ENCODE measurements around the gene PRKCA.
"Not testable (repeated sequence)": the region's sequence is repeated elsewhere in the genome, so short reads cannot be mapped to it uniquely, and the experiment has no call there.

PRKCA gene

DNA sequence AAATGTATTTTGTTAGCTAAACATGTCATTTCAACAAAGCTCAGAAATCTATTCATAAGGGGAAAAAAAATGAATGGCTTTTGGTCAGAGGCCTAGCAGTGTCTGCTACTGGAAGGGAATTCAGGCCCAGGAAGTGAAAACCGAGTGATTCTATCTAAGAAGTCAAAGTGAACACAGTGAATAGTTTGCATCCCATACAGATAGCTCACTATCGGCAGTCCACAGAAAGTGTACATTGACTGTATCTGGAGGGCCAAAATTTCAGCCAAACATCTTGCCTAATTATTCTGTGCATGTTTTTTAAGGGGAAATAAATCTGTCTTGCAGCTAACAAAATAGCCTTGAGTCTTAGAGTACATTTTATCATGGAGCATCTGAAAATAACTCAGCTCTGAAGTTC lies 318.1 kb downstream of the PRKCA start:
- H3K23ac ChIP-seq (ENCODE audit: low read depth, low read length, poor library complexity) = no peak overlapping the region
- no CpG with 5 or more reads among the region's 2 CpGs for WGBS, 2 donors (ENCODE audit: extremely low coverage in 2 of 2, insufficient read length in 2 of 2, insufficient replicate concordance in 1 of 2)
- H2BK12ac ChIP-seq (ENCODE audit: low read length) = no peak overlapping the region
- no peaks in the 10 kb centered on the region for H3K36me3 ChIP-seq (replicated peaks in 1 of 2; ENCODE audit: control insufficient read depth in 2 of 2, insufficient read depth in 2 of 2, low read length in 2 of 2)
- no peak overlapping the region for H2AFZ ChIP-seq (ENCODE audit: low read length)
- peaks cover 0 to 1% of the 10 kb centered on the region in 2 donors for H3K9me3 ChIP-seq (replicated peaks in 1 of 2; ENCODE audit: control insufficient read depth in 2 of 2, insufficient read depth in 1 of 2, low read depth in 1 of 2, low read length in 2 of 2)
- no peak overlapping the region for H4K91ac ChIP-seq (ENCODE audit: low read depth, low read length, poor library complexity)
- no peak overlapping the region for H2BK120ac ChIP-seq (ENCODE audit: low read depth, low read length)
- H3K4ac ChIP-seq (ENCODE audit: low read length) = no peak overlapping the region
- no peak overlapping the region for H3K14ac ChIP-seq (ENCODE audit: low read length)
- no peak overlapping the region for H3K18ac ChIP-seq (ENCODE audit: low read length)
- peaks cover 0 to 1% of the 10 kb centered on the region in 2 donors for H3K4me1 ChIP-seq (ENCODE audit: control insufficient read depth in 2 of 2, insufficient read depth in 1 of 2, low read depth in 1 of 2, low read length in 2 of 2)
- no peak overlapping the region for H3K27ac ChIP-seq (replicated peaks; ENCODE audit: low read length)
- H4K8ac ChIP-seq (ENCODE audit: low read depth, low read length) = no peak overlapping the region
- no peak overlapping the region for H2AK5ac ChIP-seq (ENCODE audit: low read depth, low read length)
- no peaks in the 10 kb centered on the region for H3K79me1 ChIP-seq (ENCODE audit: low read depth, low read length)
- DNase-seq (ENCODE audit: low spot score) = no peak
- no peak overlapping the region for H3K4me2 ChIP-seq (ENCODE audit: insufficient read depth, low read length, poor library complexity, severe bottlenecking)
- no peak overlapping the region for H2BK5ac ChIP-seq (ENCODE audit: low read length)
- no peak overlapping the region for H3K4me3 ChIP-seq (ENCODE audit: low read length in 2 of 2)
- no peak overlapping the region for H3K9ac ChIP-seq (ENCODE audit: low read depth, low read length, poor library complexity)
- no peak overlapping the region for H2BK15ac ChIP-seq (ENCODE audit: low read length)
- H3K27me3 ChIP-seq (ENCODE audit: control insufficient read depth in 3 of 3, insufficient read depth in 3 of 3, low read depth in 1 of 3, low read length in 3 of 3) = no peaks in the 10 kb centered on the region

DNA sequence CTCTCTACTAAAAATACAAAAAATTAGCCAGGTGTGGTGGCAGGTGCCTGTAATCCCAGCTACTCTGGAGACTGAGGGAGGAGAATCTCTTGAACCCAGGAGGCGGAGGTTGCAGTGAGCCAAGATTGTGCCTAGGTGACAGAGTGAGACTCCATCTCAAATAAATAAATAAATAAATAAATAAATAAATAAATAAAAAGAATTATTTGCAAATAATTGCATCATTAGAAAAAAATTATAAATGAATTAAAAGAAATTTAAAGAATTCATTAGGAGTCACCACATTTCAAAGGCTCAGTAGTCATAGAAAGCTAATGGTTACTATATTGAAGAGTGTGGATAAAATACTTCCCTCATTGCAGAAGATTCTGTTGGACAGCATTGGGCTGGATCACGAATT lies 322.2 kb downstream of the PRKCA start:
- H3K18ac ChIP-seq (ENCODE audit: low read length); H3K27me3 ChIP-seq (ENCODE audit: control insufficient read depth in 3 of 3, insufficient read depth in 3 of 3, low read depth in 1 of 3, low read length in 3 of 3); H3K4ac ChIP-seq (ENCODE audit: low read length); H2BK15ac ChIP-seq (ENCODE audit: low read length); H2AK5ac ChIP-seq (ENCODE audit: low read depth, low read length); H2AFZ ChIP-seq (ENCODE audit: low read length); H3K9me3 ChIP-seq (replicated peaks in 1 of 2; ENCODE audit: control insufficient read depth in 2 of 2, insufficient read depth in 1 of 2, low read depth in 1 of 2, low read length in 2 of 2); H3K27ac ChIP-seq (replicated peaks; ENCODE audit: low read length); DNase-seq (ENCODE audit: low spot score); H4K91ac ChIP-seq (ENCODE audit: low read depth, low read length, poor library complexity); H3K23ac ChIP-seq (ENCODE audit: low read depth, low read length, poor library complexity); H2BK12ac ChIP-seq (ENCODE audit: low read length); H2BK120ac ChIP-seq (ENCODE audit: low read depth, low read length); H3K36me3 ChIP-seq (replicated peaks in 1 of 2; ENCODE audit: control insufficient read depth in 2 of 2, insufficient read depth in 2 of 2, low read length in 2 of 2); H3K79me1 ChIP-seq (ENCODE audit: low read depth, low read length); H4K8ac ChIP-seq (ENCODE audit: low read depth, low read length); H3K14ac ChIP-seq (ENCODE audit: low read length); H2BK5ac ChIP-seq (ENCODE audit: low read length); H3K4me1 ChIP-seq (ENCODE audit: control insufficient read depth in 2 of 2, insufficient read depth in 1 of 2, low read depth in 1 of 2, low read length in 2 of 2); H3K4me3 ChIP-seq (ENCODE audit: low read length in 2 of 2); H3K4me2 ChIP-seq (ENCODE audit: insufficient read depth, low read length, poor library complexity, severe bottlenecking); H3K9ac ChIP-seq (ENCODE audit: low read depth, low read length, poor library complexity): not testable (repeated sequence)
- WGBS, 2 donors (ENCODE audit: extremely low coverage in 2 of 2, insufficient read length in 2 of 2, insufficient replicate concordance in 1 of 2) = no CpG with 5 or more reads among the region's 2 CpGs

DNA sequence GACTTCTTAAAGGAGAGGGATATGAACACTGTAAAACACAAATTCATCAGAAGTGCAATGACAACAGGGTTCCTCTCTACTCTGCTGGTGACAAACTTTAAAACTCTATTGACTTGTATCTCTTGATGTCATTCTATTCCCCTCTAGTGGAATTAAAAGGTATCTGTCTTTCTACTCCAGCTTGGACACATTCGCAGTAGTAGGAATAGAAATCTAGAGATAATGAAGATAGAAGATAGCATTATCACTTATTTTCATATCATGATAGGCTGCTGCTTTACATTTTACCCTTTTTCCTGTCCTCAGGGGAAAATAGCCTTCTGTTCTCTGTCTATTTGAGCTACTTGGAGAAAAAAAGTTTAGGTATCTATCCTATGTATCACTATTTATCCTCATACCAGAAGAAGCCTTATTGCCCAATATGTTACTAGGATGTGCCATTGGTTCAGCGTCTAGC lies 322.9 kb downstream of the PRKCA start:
- H2BK5ac ChIP-seq (ENCODE audit: low read length) = no peak overlapping the region
- no peak overlapping the region for H3K23ac ChIP-seq (ENCODE audit: low read depth, low read length, poor library complexity)
- no peak overlapping the region for H3K4me3 ChIP-seq (ENCODE audit: low read length in 2 of 2)
- H2BK15ac ChIP-seq (ENCODE audit: low read length) = no peak overlapping the region
- no peaks in the 10 kb centered on the region for H3K36me3 ChIP-seq (replicated peaks in 1 of 2; ENCODE audit: control insufficient read depth in 2 of 2, insufficient read depth in 2 of 2, low read length in 2 of 2)
- no peaks in the 10 kb centered on the region for H3K79me1 ChIP-seq (ENCODE audit: low read depth, low read length)
- no peak overlapping the region for H2AK5ac ChIP-seq (ENCODE audit: low read depth, low read length)
- no peak overlapping the region for H4K8ac ChIP-seq (ENCODE audit: low read depth, low read length)
- peak; percentile 14 for DNase-seq (ENCODE audit: low spot score)
- no peak overlapping the region for H2BK120ac ChIP-seq (ENCODE audit: low read depth, low read length)
- no peak overlapping the region for H2AFZ ChIP-seq (ENCODE audit: low read length)
- H3K4me1 ChIP-seq (ENCODE audit: control insufficient read depth in 2 of 2, insufficient read depth in 1 of 2, low read depth in 1 of 2, low read length in 2 of 2) = no peaks in the 10 kb centered on the region
- H3K4me2 ChIP-seq (ENCODE audit: insufficient read depth, low read length, poor library complexity, severe bottlenecking) = no peak overlapping the region
- WGBS, 2 donors (ENCODE audit: extremely low coverage in 2 of 2, insufficient read length in 2 of 2, insufficient replicate concordance in 1 of 2) = no CpG with 5 or more reads among the region's 2 CpGs
- H3K9me3 ChIP-seq (replicated peaks in 1 of 2; ENCODE audit: control insufficient read depth in 2 of 2, insufficient read depth in 1 of 2, low read depth in 1 of 2, low read length in 2 of 2) = no peaks in the 10 kb centered on the region
- H3K27me3 ChIP-seq (ENCODE audit: control insufficient read depth in 3 of 3, insufficient read depth in 3 of 3, low read depth in 1 of 3, low read length in 3 of 3) = no peaks in the 10 kb centered on the region
- H2BK12ac ChIP-seq (ENCODE audit: low read length) = no peak overlapping the region
- H4K91ac ChIP-seq (ENCODE audit: low read depth, low read length, poor library complexity) = no peak overlapping the region
- no peak overlapping the region for H3K18ac ChIP-seq (ENCODE audit: low read length)
- no peak overlapping the region for H3K14ac ChIP-seq (ENCODE audit: low read length)
- no peak overlapping the region for H3K4ac ChIP-seq (ENCODE audit: low read length)
- no peak overlapping the region for H3K9ac ChIP-seq (ENCODE audit: low read depth, low read length, poor library complexity)
- H3K27ac ChIP-seq (replicated peaks; ENCODE audit: low read length) = no peak overlapping the region

DNA sequence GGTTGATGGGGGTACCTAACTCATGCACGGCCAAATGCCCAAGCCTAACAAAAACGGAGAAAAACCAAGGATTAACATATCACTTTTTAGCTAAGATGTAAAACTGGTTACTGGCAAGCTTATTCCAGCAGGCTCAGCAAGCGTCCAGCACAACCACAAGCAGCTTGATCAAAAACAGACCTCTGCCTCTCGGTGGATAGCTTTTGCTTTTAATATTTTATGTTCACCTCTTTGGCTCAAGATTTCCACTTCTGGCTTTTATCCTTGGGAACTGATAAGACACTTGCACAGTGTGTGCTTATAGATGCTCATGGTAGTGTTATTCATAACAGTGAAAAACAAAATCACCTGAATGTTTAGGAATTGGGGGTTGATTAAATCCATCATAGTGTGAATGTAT lies 325.6 kb downstream of the PRKCA start:
- no peak overlapping the region for H2BK15ac ChIP-seq (ENCODE audit: low read length)
- H3K36me3 ChIP-seq (replicated peaks in 1 of 2; ENCODE audit: control insufficient read depth in 2 of 2, insufficient read depth in 2 of 2, low read length in 2 of 2) = no peaks in the 10 kb centered on the region
- no peak overlapping the region for H2BK12ac ChIP-seq (ENCODE audit: low read length)
- no peaks in the 10 kb centered on the region for H3K9me3 ChIP-seq (replicated peaks in 1 of 2; ENCODE audit: control insufficient read depth in 2 of 2, insufficient read depth in 1 of 2, low read depth in 1 of 2, low read length in 2 of 2)
- H3K4me3 ChIP-seq (ENCODE audit: low read length in 2 of 2) = no peak overlapping the region
- no CpG with 5 or more reads among the region's 4 CpGs for WGBS, 2 donors (ENCODE audit: extremely low coverage in 2 of 2, insufficient read length in 2 of 2, insufficient replicate concordance in 1 of 2)
- H4K91ac ChIP-seq (ENCODE audit: low read depth, low read length, poor library complexity) = no peak overlapping the region
- DNase-seq (ENCODE audit: low spot score) = no peak
- no peak overlapping the region for H3K18ac ChIP-seq (ENCODE audit: low read length)
- no peak overlapping the region for H3K9ac ChIP-seq (ENCODE audit: low read depth, low read length, poor library complexity)
- H2AFZ ChIP-seq (ENCODE audit: low read length) = no peak overlapping the region
- no peak overlapping the region for H3K23ac ChIP-seq (ENCODE audit: low read depth, low read length, poor library complexity)
- no peak overlapping the region for H2BK5ac ChIP-seq (ENCODE audit: low read length)
- no peak overlapping the region for H2AK5ac ChIP-seq (ENCODE audit: low read depth, low read length)
- H3K4me1 ChIP-seq (ENCODE audit: control insufficient read depth in 2 of 2, insufficient read depth in 1 of 2, low read depth in 1 of 2, low read length in 2 of 2) = no peaks in the 10 kb centered on the region
- no peak overlapping the region for H3K14ac ChIP-seq (ENCODE audit: low read length)
- no peak overlapping the region for H2BK120ac ChIP-seq (ENCODE audit: low read depth, low read length)
- H3K27me3 ChIP-seq (ENCODE audit: control insufficient read depth in 3 of 3, insufficient read depth in 3 of 3, low read depth in 1 of 3, low read length in 3 of 3) = no peaks in the 10 kb centered on the region
- no peak overlapping the region for H3K27ac ChIP-seq (replicated peaks; ENCODE audit: low read length)
- no peak overlapping the region for H3K4ac ChIP-seq (ENCODE audit: low read length)
- H3K4me2 ChIP-seq (ENCODE audit: insufficient read depth, low read length, poor library complexity, severe bottlenecking) = no peak overlapping the region
- no peaks in the 10 kb centered on the region for H3K79me1 ChIP-seq (ENCODE audit: low read depth, low read length)
- H4K8ac ChIP-seq (ENCODE audit: low read depth, low read length) = no peak overlapping the region

Data from neuronal stem cell (in vitro differentiated cells).